GM23248 (cell line): ENCODE results near the gene OR51E2.

Source experiments
- EZH2 ChIP-seq: fragments of 200-600 bp; sonication (generic); IDR thresholded peaks from 2 replicates; pipeline ENCODE4 v1.6.1; 2018; ENCODE audit warnings: antibody characterized with exemption, mild to moderate bottlenecking; ENCODE audit not compliant: insufficient read depth, poor library complexity, severe bottlenecking
- EZH2phosphoT487 ChIP-seq: fragments of 200-600 bp; sonication (generic); IDR thresholded peaks from 2 replicates; pipeline ENCODE4 v1.6.1; 2018; ENCODE audit warnings: antibody characterized with exemption, moderate library complexity, mild to moderate bottlenecking, low read depth; ENCODE audit not compliant: insufficient read depth

GRCh38 chr11:4645974-4646373 is 51.7 kb downstream of the OR51E2 start:
- TF ChIP-seq EZH2 (no peak), EZH2phosphoT487 (no peak)
